COLO668 (cell line): ENCODE data around the gene WDR7.

ENCODE experiments used
- DNase-seq: peaks from one replicate; lab custom pipeline; 2025; ENCODE audit not compliant: unreplicated experiment; lab: John Stamatoyannopoulos, UW

The WDR7 gene

GRCh38 chr18:56983275-56983992 is 332.3 kb downstream of the WDR7 start:
- DNase-seq = no peak

DNA sequence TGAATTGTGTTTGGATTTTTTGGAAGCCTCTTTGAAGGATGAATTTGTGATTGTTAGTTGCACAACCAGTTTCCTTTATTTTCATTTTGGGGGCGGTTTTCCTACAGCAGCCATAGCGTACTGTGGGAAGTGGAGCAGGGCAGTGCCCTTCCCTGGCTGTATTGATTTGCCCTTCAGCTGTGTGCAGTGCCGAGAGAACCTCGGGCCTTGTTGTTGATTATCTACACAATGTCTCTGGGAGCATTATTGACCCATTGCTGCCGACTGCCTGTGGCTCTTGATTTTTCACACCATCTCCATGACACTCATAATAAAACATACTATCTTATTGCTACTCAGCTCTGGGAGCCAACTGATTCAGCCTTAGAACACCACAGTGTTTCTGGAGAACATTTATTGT is 333.6 kb downstream of the WDR7 start:
- DNase-seq = peak; percentile 27

DNA sequence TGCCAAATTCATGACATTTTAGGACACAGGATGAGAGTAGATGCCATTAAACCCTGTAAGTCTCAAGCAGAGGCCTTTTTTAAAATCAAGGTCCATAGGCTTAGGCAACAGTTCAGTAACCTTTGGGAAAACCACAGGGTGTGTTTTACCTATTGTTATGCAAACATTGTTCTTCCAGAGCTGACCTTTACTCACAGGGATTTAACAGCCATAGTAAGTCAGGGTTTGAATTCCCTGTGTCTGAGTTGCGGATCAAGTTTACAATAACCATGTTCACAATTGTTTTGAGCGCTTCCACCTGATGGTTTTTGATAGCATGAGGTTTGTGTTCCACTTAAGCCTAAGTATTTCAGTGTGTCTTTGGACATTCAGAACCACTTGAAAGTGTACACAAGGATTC is 335.7 kb downstream of the WDR7 start:
- no peak for DNase-seq

- no peak for DNase-seq
Observed at GRCh38 chr18:56987236-56987635, 336.1 kb downstream of the WDR7 start.

GRCh38 chr18:56988022-56988421 is 336.9 kb downstream of the WDR7 start:
- DNase-seq = no peak

DNA sequence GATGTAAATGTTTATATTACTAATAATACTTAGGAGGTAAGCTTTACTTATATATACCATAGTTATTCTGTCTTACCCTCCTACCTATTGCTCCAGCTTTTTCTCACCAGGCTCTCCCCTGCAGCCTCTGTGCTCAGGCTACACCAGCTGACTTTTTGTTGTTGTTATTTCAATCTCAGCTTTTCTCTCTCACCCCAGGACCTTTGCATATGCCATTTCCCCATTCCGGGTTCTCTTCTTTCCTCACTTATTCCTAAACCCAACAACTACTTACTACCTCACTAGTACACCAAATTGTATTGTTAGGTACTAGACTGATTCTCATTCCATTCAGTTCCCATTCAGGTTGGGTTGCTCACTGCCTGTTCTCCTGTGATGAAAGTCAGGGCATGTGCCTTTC is 339.5 kb downstream of the WDR7 start:
- DNase-seq = no peak

- DNase-seq = no peak
Observed at GRCh38 chr18:56992777-56993176, 341.6 kb downstream of the WDR7 start.

- DNase-seq = peak; percentile 72
Observed at GRCh38 chr18:56995579-56996188, 344.5 kb downstream of the WDR7 start.

DNA sequence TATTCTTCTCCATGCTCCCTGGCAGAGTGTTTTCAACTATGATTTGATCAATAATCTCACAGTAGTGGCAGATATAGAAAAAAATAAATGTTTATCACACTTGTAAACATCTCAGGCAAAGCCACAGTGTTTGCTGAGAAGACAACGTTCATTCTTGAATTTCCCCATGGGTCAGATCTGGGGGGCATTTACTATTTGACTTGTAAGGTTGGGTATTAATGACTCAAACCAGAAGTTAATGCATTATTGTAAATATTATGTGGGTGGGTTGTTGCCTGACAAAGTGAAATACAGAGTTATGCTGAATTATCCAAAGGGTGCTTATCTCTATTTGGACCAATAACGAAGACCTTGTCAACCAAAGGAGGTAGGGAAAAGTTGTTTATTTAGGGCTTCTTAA is 346.0 kb downstream of the WDR7 start:
- DNase-seq = no peak

GRCh38 chr18:56999823-57000222 is 348.7 kb downstream of the WDR7 start:
- DNase-seq = no peak

- DNase-seq = no peak
Observed at GRCh38 chr18:57002627-57003026, 351.5 kb downstream of the WDR7 start.

DNA sequence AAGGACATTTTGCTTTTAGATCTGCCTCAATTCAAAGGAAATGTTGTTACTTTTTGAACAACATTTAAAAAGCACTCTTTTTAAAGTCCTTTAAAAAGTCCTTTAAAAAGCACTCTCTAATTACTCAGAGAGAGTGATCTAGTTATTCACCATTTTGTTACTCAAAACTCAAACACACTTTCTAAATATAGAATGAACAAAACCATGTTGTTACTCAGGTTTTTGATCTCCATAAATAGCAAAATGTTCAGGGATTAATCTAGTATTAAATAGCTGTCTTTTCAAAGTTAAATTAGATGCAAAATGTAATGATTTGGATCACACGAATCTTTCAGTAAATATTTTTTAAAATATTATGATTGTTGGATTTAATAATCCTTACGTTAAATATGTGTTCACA is 352.2 kb downstream of the WDR7 start:
- no peak for DNase-seq

DNA sequence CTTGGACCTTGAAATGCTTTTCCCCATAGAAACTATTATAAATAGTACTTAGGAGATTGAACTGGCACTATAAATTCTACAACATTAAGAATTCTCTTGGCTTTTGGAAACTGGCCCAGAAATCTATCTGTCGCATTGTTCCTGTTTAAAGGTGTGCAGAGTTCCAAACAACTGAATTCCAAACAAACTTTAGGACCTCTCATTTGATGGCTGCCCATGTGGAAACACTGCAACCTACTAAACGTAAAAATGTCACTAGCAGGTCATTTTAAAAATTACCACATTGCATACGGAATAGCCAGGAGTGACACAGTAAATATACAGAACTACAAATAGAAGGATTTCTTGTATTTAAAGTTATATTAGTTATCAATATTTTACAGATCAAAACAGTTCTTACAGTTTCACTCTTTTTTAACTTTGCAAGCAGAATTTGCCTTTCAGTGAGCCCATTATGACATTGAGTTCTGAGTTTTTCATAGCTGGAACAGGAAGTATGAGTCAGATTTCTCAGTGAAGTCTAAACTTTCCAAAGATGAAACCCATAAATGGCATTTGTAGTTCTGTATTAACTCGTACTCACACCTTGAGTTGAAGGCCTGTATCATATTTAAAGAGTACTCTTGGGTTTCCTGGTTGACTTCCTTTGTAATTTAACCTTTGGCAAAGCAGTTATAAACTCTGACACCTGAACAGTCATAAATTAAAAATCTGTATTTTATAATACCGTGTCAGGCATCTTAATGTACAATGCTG is 353.4 kb downstream of the WDR7 start:
- DNase-seq = no peak

DNA sequence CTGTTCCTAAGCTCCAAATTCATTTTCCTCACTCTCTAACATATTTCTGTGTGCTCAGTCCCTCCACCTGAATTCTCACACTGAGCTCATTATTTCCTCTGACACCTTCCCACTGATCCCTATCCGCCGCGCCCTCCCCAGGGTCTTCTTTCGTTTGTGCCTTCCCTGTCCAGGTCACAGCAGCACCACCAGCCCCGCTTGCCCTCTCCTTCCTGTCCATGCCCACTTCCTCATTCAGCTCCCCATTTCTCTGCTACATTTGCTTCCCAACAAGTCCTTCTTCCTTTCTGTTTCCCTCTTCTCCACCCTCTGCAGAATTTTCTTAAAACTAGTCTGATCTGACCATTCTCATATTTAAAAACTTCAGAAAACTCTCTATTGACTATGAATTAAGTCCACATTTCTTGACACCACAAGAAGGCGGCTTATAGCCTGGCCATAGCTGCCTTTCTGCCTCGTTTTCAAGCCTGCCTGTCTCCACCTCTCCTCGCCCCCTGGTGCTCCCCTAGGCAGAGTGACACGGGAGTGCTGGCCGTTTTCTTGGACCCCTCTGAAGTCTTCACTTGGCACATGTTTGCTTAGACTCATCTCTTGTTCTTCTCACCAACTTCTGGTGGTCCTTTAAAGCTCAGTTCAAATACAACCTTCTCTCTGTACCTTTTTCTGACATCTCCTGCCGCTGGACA is 357.0 kb downstream of the WDR7 start:
- DNase-seq = no peak

GRCh38 chr18:57009844-57010243 is 358.7 kb downstream of the WDR7 start:
- DNase-seq = no peak

- DNase-seq = no peak
Observed at GRCh38 chr18:57014772-57015413, 363.7 kb downstream of the WDR7 start.

- DNase-seq = no peak
Observed at GRCh38 chr18:57015451-57015850, 364.3 kb downstream of the WDR7 start.

GRCh38 chr18:57018845-57019244 is 367.7 kb downstream of the WDR7 start:
- DNase-seq = no peak

GRCh38 chr18:57022716-57023115 is 371.6 kb downstream of the WDR7 start:
- no peak for DNase-seq

- no peak for DNase-seq
Observed at GRCh38 chr18:57023275-57023882, 372.2 kb downstream of the WDR7 start.

DNA sequence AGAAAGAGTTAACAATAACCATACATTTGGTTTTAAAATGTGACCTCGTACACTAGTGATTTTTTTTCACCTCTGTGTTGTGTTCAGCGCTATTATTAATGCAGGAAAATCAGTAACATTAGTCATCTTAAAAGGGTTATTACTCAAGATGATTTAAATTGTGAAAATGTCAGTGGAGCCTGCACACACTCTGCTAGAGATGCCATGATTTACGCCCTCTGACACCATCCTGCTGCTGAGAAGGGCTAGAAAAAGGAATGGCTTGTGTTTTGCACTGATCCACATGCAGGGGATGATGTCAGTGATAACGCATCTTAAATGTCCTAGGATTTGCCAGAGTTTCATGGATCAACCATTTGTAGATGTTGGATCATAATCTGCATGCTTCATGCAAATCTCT is 374.4 kb downstream of the WDR7 start:
- DNase-seq = no peak
